GM18499 (cell line): Measurements from ENCODE around the gene WAC.

Experiments used
- ATAC-seq: cut with Tn5 transposase; IDR thresholded peaks from one replicate; pipeline ENCODE4 v1.9.1; 2021; ENCODE audit warnings: moderate number of reproducible peaks; ENCODE audit not compliant: insufficient read depth, unreplicated experiment

Gene WAC

GRCh38 chr10:28530751-28531150, 2.2 kb upstream of the WAC start:
- no peak for ATAC-seq

GRCh38 chr10:28533186-28533564, 257 bp downstream of the WAC start:
- no peak for ATAC-seq

- ATAC-seq = no peak
These were observed 820 bp downstream of the WAC start for GRCh38 chr10:28533571-28534304.

- no peak for ATAC-seq
These were observed 2.9 kb downstream of the WAC start for GRCh38 chr10:28535846-28536245.

GRCh38 chr10:28538595-28538994, 5.7 kb downstream of the WAC start:
- ATAC-seq = no peak

GRCh38 chr10:28540145-28540544, 7.2 kb downstream of the WAC start:
- no peak for ATAC-seq

- no peak for ATAC-seq
These were observed 8.9 kb downstream of the WAC start for GRCh38 chr10:28541717-28542365.

- ATAC-seq = no peak
These were observed 9.8 kb downstream of the WAC start for GRCh38 chr10:28542728-28543127.

- no peak for ATAC-seq
These were observed 11.1 kb downstream of the WAC start for GRCh38 chr10:28544058-28544457.

GRCh38 chr10:28545967-28546644, 13.2 kb downstream of the WAC start:
- no peak for ATAC-seq

GRCh38 chr10:28548781-28549498, 16.0 kb downstream of the WAC start:
- ATAC-seq = no peak

GRCh38 chr10:28551086-28551485, 18.2 kb downstream of the WAC start:
- ATAC-seq = no peak

GRCh38 chr10:28552775-28553174, 19.9 kb downstream of the WAC start:
- no peak for ATAC-seq

- no peak for ATAC-seq
These were observed 21.1 kb downstream of the WAC start for GRCh38 chr10:28554009-28554408.

- no peak for ATAC-seq
These were observed 22.0 kb downstream of the WAC start for GRCh38 chr10:28554952-28555351.

- ATAC-seq = no peak
These were observed 22.4 kb downstream of the WAC start for GRCh38 chr10:28555358-28555757.

GRCh38 chr10:28556142-28556541, 23.2 kb downstream of the WAC start:
- ATAC-seq = no peak

- ATAC-seq = no peak
These were observed 25.3 kb downstream of the WAC start for GRCh38 chr10:28558186-28558585.

- no peak for ATAC-seq
These were observed 26.1 kb downstream of the WAC start for GRCh38 chr10:28558923-28559508.

GRCh38 chr10:28559618-28560017, 26.7 kb downstream of the WAC start:
- no peak for ATAC-seq

GRCh38 chr10:28560617-28561016, 27.7 kb downstream of the WAC start:
- no peak for ATAC-seq
